HCT116 (cell line): ENCODE measurements around the gene XPO1. TPM values are rescaled to one million over a fixed set of nuclear protein-coding genes. Genes with fewer than 3 reads are reported as not detected.

Experiments used
- ATAC-seq: fragments of 200-7000 bp; cut with Tn5 transposase; 2 replicates; pipeline ENCODE4 v1.9.1; 2020; ENCODE audit warnings: mild to moderate bottlenecking, moderate library complexity
- BruUV-seq: library from RNA; stranded (reverse); fragments of 400-500 nt; replicated peaks from 2 replicates; lab custom pipeline; 2021; lab: Mats Ljungman, UMichigan
- CTCF ChIA-PET: fragments of 300-600 bp; sonication (Branson Sonifier 250); formaldehyde crosslinking; loops from one replicate; lab custom pipeline; 2021; ENCODE audit warnings: antibody characterized with exemption; lab: Charles Lee
- POLR2A ChIA-PET: fragments of 300-600, 350-600 bp; sonication (Branson Sonifier 250); formaldehyde crosslinking; loops from one replicate; lab custom pipeline; 2021; ENCODE audit warnings: antibody characterized with exemption; lab: Charles Lee
- RAD21 ChIA-PET, 2 experiments: fragments of 300-600 bp; sonication (Branson Sonifier 250); formaldehyde crosslinking; loops; one replicate each; lab custom pipeline; 2023; ENCODE audit warnings: low total read pairs in 2 of 2; ENCODE audit not compliant: uncharacterized antibody in 2 of 2, unreplicated experiment in 2 of 2, low non-redundant PET in 1 of 2; lab: Charles Lee
- DNase-seq: peaks from one replicate; pipeline ENCODE4 v3.0.0-alpha.2; 2010; ENCODE audit warnings: low read depth, low spot score
- H2AFZ ChIP-seq: fragments of 200-600 bp; shearing (Covaris generic), sonication (generic); 2 replicates; pipeline ENCODE4 v1.6.1; 2017; ENCODE audit warnings: low read depth, mixed run types, mixed read lengths, antibody characterized with exemption, low read length; ENCODE audit not compliant: poor library complexity, severe bottlenecking
- H3K27ac ChIP-seq: 2 replicates; pipeline ENCODE4 v1.5.1; 2012; ENCODE audit warnings: low read depth, low read length
- H3K27me3 ChIP-seq: fragments of 200-600 bp; sonication (generic); 2 replicates; pipeline ENCODE4 v1.6.1; 2016; ENCODE audit warnings: mixed run types, low read length, mixed read lengths; ENCODE audit not compliant: insufficient read depth
- H3K36me3 ChIP-seq, 2 experiments: fragments of 200-500 bp in 1 of 2; fragments of 200-600 bp in 1 of 2; sonication (Bioruptor generic) in 1 of 2; sonication (generic) in 1 of 2; 2 replicates each; pipeline versions ENCODE4 v1.5.1 to v1.6.1; 2014 to 2016; ENCODE audit warnings: low read length in 2 of 2, inconsistent platforms in 1 of 2, mixed read lengths in 1 of 2, mixed run types in 1 of 2; ENCODE audit not compliant: insufficient read depth in 2 of 2, control insufficient read depth in 1 of 2
- H3K4me1 ChIP-seq, 2 experiments: fragments of 200-600 bp in 1 of 2; sonication (generic) in 1 of 2; 2 replicates each; pipeline versions ENCODE4 v1.5.1 to v1.6.1; 2012 to 2017; ENCODE audit warnings: low read length in 2 of 2, inconsistent platforms in 1 of 2, mild to moderate bottlenecking in 1 of 2, mixed read lengths in 1 of 2, mixed run types in 1 of 2, moderate library complexity in 1 of 2; ENCODE audit not compliant: insufficient read depth in 2 of 2, control insufficient read depth in 1 of 2
- H3K4me2 ChIP-seq: fragments of 200-600 bp; sonication (generic); 2 replicates; pipeline ENCODE4 v1.6.1; 2017; ENCODE audit warnings: mixed run types, low read length, mixed read lengths
- H3K4me3 ChIP-seq, 2 experiments: fragments of 200-600 bp in 1 of 2; sonication (generic) in 1 of 2; replicated peaks in 1 of 2; 2 replicates each; pipeline ENCODE4 v1.5.1; 2011 to 2016; ENCODE audit warnings: low read length in 2 of 2, control low read depth in 1 of 2, low read depth in 1 of 2, mild to moderate bottlenecking in 1 of 2, mixed read lengths in 1 of 2, mixed run types in 1 of 2
- H3K79me2 ChIP-seq: fragments of 200-600 bp; sonication (generic); 2 replicates; pipeline ENCODE4 v1.6.1; 2017; ENCODE audit warnings: mild to moderate bottlenecking, mixed run types, low read length, moderate library complexity, mixed read lengths; ENCODE audit not compliant: insufficient read depth
- H3K9ac ChIP-seq: fragments of 200-600 bp; sonication (generic); 2 replicates; pipeline ENCODE4 v1.6.1; 2016; ENCODE audit warnings: low read length, mixed read lengths
- H3K9me2 ChIP-seq: fragments of 200-600 bp; sonication (generic), shearing (Covaris generic); 2 replicates; pipeline ENCODE4 v1.6.1; 2017; ENCODE audit warnings: mixed run types, mild to moderate bottlenecking, moderate library complexity; ENCODE audit not compliant: insufficient read depth
- H3K9me3 ChIP-seq, 2 experiments: fragments of 200-500 bp in 1 of 2; fragments of 200-600 bp in 1 of 2; sonication (Bioruptor generic) in 1 of 2; sonication (generic) in 1 of 2; 2 replicates each; pipeline ENCODE4 v1.6.1; 2014 to 2017; ENCODE audit warnings: low read length in 2 of 2, mixed read lengths in 2 of 2, inconsistent platforms in 1 of 2, low read depth in 1 of 2, mild to moderate bottlenecking in 1 of 2, mixed run types in 1 of 2, moderate library complexity in 1 of 2; ENCODE audit not compliant: control insufficient read depth in 1 of 2, insufficient read depth in 1 of 2
- H4K20me1 ChIP-seq: fragments of 200-600 bp; sonication (generic), shearing (Covaris generic); 2 replicates; pipeline ENCODE4 v1.6.1; 2017; ENCODE audit warnings: mixed run types, mild to moderate bottlenecking, moderate library complexity; ENCODE audit not compliant: insufficient read depth
- CBX3 ChIP-seq: IDR thresholded peaks from 2 replicates; pipeline ENCODE4 v1.6.1; 2012; ENCODE audit warnings: low read depth
- EGR1 ChIP-seq: IDR thresholded peaks from 2 replicates; pipeline ENCODE4 v1.6.1; 2012; ENCODE audit warnings: low read depth
- ELF1 ChIP-seq: IDR thresholded peaks from 2 replicates; pipeline ENCODE4 v1.6.1; 2012; ENCODE audit warnings: low read depth, borderline replicate concordance
- EZH2 ChIP-seq: fragments of 200-600 bp; sonication (generic); IDR thresholded peaks from 2 replicates; pipeline ENCODE4 v1.6.1; 2017; ENCODE audit warnings: antibody characterized with exemption, mixed run types
- POLR2AphosphoS5 ChIP-seq: IDR thresholded peaks from 2 replicates; pipeline ENCODE4 v1.6.1; 2011; ENCODE audit warnings: mild to moderate bottlenecking, low read depth, low read length, moderate library complexity
- RAD21 ChIP-seq: IDR thresholded peaks from 2 replicates; pipeline ENCODE4 v1.6.1; 2012; ENCODE audit warnings: low read depth, mild to moderate bottlenecking
- SRF ChIP-seq: IDR thresholded peaks from 2 replicates; pipeline ENCODE4 v1.6.1; 2012; ENCODE audit warnings: low read depth
- ZBTB33 ChIP-seq: IDR thresholded peaks from 2 replicates; pipeline ENCODE4 v1.6.1; 2011; ENCODE audit warnings: mild to moderate bottlenecking, low read length, moderate library complexity; ENCODE audit not compliant: insufficient replicate concordance; ENCODE audit errors: extremely low read depth
- ZNF274 ChIP-seq: fragments of 200-500 bp; sonication (Bioruptor generic); IDR thresholded peaks from 2 replicates; pipeline ENCODE4 v1.6.1; 2014; ENCODE audit warnings: mild to moderate bottlenecking, low read depth, low read length, inconsistent platforms
- intact Hi-C: fragments of 100-400 bp; cut with micrococcal nuclease; formaldehyde crosslinking; loops from 2 replicates; pipeline ENCODE4 v1.10.0; 2022
- total RNA-seq: library from RNA; stranded (reverse); gene quantifications from one replicate; pipeline ENCODE4 v1.2.1, GENCODE V29; 2021; ENCODE audit not compliant: unreplicated experiment

Gene XPO1
- total RNA-seq, 1 experiment from 2014 or later: 184 TPM

- Histone ChIP-seq H4K20me1 (no peaks in the 10 kb centered on the region), H3K9me3 (no peaks in the 10 kb centered on the region), H3K4me1 (no peaks in the 10 kb centered on the region), H3K4me2 (no peak overlapping the region), H3K4me3 (no peak overlapping the region), H3K9me2 (no peaks in the 10 kb centered on the region), H3K27ac (no peak overlapping the region), H3K27me3 (no peaks in the 10 kb centered on the region), H3K79me2 (no peaks in the 10 kb centered on the region), H3K9ac (no peak overlapping the region), H2AFZ (no peak overlapping the region), H3K36me3 (no peaks in the 10 kb centered on the region)
- ChIA-PET POLR2A (interaction anchor here (0.6 kb wide), 1 partner anchor 799 kb away, joined by 3 read pairs; the partner anchor contains the start of gene PAPOLG), RAD21 (no interaction called here), CTCF (no interaction called here)
- BruUV-seq: no TSS peak
- intact Hi-C loops: no loop called here
- no peak for TF ChIP-seq RAD21
- TF ChIP-seq SRF: no peak
- no peak for TF ChIP-seq ZNF274
- TF ChIP-seq POLR2AphosphoS5: no peak
- no peak for TF ChIP-seq ELF1
- TF ChIP-seq ZBTB33: no peak
- TF ChIP-seq EZH2: no peak
- TF ChIP-seq EGR1: no peak
- TF ChIP-seq CBX3: no peak
- DNase-seq (no peak), ATAC-seq (no peak)
Measured at GRCh38 chr2:61554604-61555003, 16.4 kb upstream of the XPO1 start.
